DMS153 treated with DMSO at 0.1 percent for 48 hours (cell line): ENCODE measurements around the gene HOATZ.

Source experiments
- DNase-seq: peaks from one replicate; lab custom pipeline; 2025; ENCODE audit not compliant: unreplicated experiment; lab: John Stamatoyannopoulos, UW

Gene HOATZ

GRCh38 chr11:111575740-111576139 lies 61.2 kb downstream of the HOATZ start:
- no peak for DNase-seq

GRCh38 chr11:111577821-111578220 lies 63.2 kb downstream of the HOATZ start:
- no peak for DNase-seq

- DNase-seq: no peak
These were observed 66.8 kb downstream of the HOATZ start for GRCh38 chr11:111581341-111581740.

- no peak for DNase-seq
These were observed 67.6 kb downstream of the HOATZ start for GRCh38 chr11:111582163-111582562.

- no peak for DNase-seq
These were observed 68.3 kb downstream of the HOATZ start for GRCh38 chr11:111582881-111583280.

GRCh38 chr11:111585371-111585770 lies 70.8 kb downstream of the HOATZ start:
- DNase-seq: no peak

GRCh38 chr11:111586388-111586831 lies 71.8 kb downstream of the HOATZ start:
- DNase-seq: peak; percentile 10
